Measurements from ENCODE around the gene MAGI2. TPM values are rescaled to one million over a fixed set of nuclear protein-coding genes. Genes with fewer than 3 reads are reported as not detected.

MAGI2 gene
- total and polyA plus RNA-seq, 2 donors (not counting 3 experiments of a cell fraction or from before 2014, with no cell fraction given), result 0.28 to 6.0 TPM

DNA sequence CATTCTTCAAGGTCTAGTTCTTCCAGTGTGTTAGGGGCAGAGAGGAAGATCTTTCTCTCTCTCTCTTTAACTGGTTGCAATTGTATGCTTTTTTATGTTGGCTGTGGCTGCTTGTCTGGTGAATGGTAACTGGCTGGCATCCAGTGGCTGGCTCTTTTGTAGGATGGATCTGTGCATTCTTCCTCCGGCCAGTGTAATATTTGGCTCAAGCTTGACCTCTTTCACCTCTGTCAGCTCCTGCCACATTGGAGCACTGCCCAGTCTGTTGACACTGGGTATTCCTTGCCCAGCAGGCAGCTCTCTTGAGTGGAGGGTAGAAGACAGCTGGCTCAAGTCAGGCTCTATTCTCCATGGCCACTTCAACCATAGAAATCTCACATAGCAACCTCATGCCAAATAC lies 1126.6 kb downstream of the MAGI2 start:
- BruUV-seq (replicated peaks), result no TSS peak
- CTCF ChIA-PET, result no interaction called here
- FAIRE-seq, result no peak

More for the DNA sequence above, 1126.6 kb downstream of the MAGI2 start:
- POLR2A ChIA-PET, result no interaction called here
- TF ChIP-seq FOS (IDR thresholded peaks at IDR 0.05; ENCODE audit: borderline replicate concordance, insufficient read depth, low read length) (no peak), POLR2AphosphoS5 (IDR thresholded peaks at IDR 0.05; ENCODE audit: insufficient read depth, low read depth, low read length) (no peak), GATA2 (IDR thresholded peaks at IDR 0.05; ENCODE audit: insufficient read depth, insufficient read length, low read depth, low read length) (no peak), JUN (IDR thresholded peaks at IDR 0.05; ENCODE audit: borderline replicate concordance, insufficient read depth, insufficient read length, low read depth) (no peak), MYC (IDR thresholded peaks at IDR 0.05; ENCODE audit: low read depth, low read length) (no peak), EZH2 (IDR thresholded peaks at IDR 0.05; ENCODE audit: borderline replicate concordance, low read depth, low read length, severe bottlenecking) (no peak), POLR2A (IDR thresholded peaks at IDR 0.05; ENCODE audit: low read depth, low read length) (no peak)
- TF ChIP-seq, protein P1, sequence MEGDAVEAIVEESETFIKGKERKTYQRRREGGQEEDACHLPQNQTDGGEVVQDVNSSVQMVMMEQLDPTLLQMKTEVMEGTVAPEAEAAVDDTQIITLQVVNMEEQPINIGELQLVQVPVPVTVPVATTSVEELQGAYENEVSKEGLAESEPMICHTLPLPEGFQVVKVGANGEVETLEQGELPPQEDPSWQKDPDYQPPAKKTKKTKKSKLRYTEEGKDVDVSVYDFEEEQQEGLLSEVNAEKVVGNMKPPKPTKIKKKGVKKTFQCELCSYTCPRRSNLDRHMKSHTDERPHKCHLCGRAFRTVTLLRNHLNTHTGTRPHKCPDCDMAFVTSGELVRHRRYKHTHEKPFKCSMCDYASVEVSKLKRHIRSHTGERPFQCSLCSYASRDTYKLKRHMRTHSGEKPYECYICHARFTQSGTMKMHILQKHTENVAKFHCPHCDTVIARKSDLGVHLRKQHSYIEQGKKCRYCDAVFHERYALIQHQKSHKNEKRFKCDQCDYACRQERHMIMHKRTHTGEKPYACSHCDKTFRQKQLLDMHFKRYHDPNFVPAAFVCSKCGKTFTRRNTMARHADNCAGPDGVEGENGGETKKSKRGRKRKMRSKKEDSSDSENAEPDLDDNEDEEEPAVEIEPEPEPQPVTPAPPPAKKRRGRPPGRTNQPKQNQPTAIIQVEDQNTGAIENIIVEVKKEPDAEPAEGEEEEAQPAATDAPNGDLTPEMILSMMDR (IDR thresholded peaks at IDR 0.05; ENCODE audit: extremely low read depth in 1 of 2, insufficient read depth in 1 of 2, low read depth in 1 of 2, low read length in 2 of 2), result no peak
- TF ChIP-seq, protein P2, sequence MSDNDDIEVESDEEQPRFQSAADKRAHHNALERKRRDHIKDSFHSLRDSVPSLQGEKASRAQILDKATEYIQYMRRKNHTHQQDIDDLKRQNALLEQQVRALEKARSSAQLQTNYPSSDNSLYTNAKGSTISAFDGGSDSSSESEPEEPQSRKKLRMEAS (IDR thresholded peaks at IDR 0.05; ENCODE audit: insufficient read depth, insufficient read length), result no peak
- no peaks in the 10 kb centered on the region for H3K9me3 ChIP-seq (replicated peaks; ENCODE audit: control insufficient read depth, insufficient read depth, low read length)
- dilution Hi-C loops (cut with MboI; ENCODE audit: extremely low pct_ligation_motif_present, low sequenced_read_pairs) (no loop called here), intact Hi-C loops (cut with micrococcal nuclease) (no loop called here)
- no peak overlapping the region for H3K4me2 ChIP-seq (ENCODE audit: insufficient read depth, low read length)
- no peaks in the 10 kb centered on the region for H3K79me2 ChIP-seq (ENCODE audit: control insufficient read depth, insufficient read depth, low read length)
- H3K4me3 ChIP-seq (replicated peaks in 1 of 3; ENCODE audit: insufficient read depth in 1 of 3, low read depth in 1 of 3, low read length in 3 of 3), result no peak overlapping the region
- no peak for DNase-seq (ENCODE audit: low read depth, low spot score)
- no peaks in the 10 kb centered on the region for H3K36me3 ChIP-seq (ENCODE audit: control insufficient read depth in 2 of 2, extremely low read depth in 1 of 2, insufficient read depth in 2 of 2, low read length in 2 of 2)
- H4K20me1 ChIP-seq (replicated peaks; ENCODE audit: control insufficient read depth, extremely low read depth, insufficient read depth, low read length), result no peaks in the 10 kb centered on the region
- no peaks in the 10 kb centered on the region for H3K4me1 ChIP-seq (ENCODE audit: control insufficient read depth, extremely low read depth, insufficient read depth, low read length)
- no peak overlapping the region for H3K9ac ChIP-seq (replicated peaks; ENCODE audit: extremely low read depth, insufficient read depth, low read length)
- H3K27ac ChIP-seq (ENCODE audit: insufficient read depth, low read depth, low read length), result no peak overlapping the region
- no peak overlapping the region for H2AFZ ChIP-seq (ENCODE audit: low read depth, low read length)
- no peaks in the 10 kb centered on the region for H3K27me3 ChIP-seq (ENCODE audit: control insufficient read depth in 2 of 2, insufficient read depth in 2 of 2, low read length in 2 of 2)
- H3K9me1 ChIP-seq (replicated peaks; ENCODE audit: control insufficient read depth, extremely low read depth, insufficient read depth, low read length), result no peaks in the 10 kb centered on the region
